Occipital lobe (tissue), 2 donors: ENCODE measurements around the gene TXNL4B. TPM values are rescaled to one million over a fixed set of nuclear protein-coding genes. Genes with fewer than 3 reads are reported as not detected.
"Not testable (repeated sequence)": the region's sequence is repeated elsewhere in the genome, so short reads cannot be mapped to it uniquely, and the experiment has no call there.

Experiments used
- DNase-seq: peaks from one replicate; lab custom pipeline; 2025; lab: John Stamatoyannopoulos, UW
- total RNA-seq: library from RNA; depleted of rRNA; stranded (reverse); fragments of >200 nt; gene quantifications from one replicate; pipeline ENCODE4 v1.2.3, GENCODE V29; 2014

The TXNL4B gene
- total RNA-seq, 1 donor from 2014 or later = 10.6 TPM

- peak; percentile 17 for DNase-seq
These were observed 19.7 kb downstream of the TXNL4B start for GRCh38 chr16:72073560-72074230.

GRCh38 chr16:72072514-72073342, 20.7 kb downstream of the TXNL4B start:
- no peak for DNase-seq

- no peak for DNase-seq
These were observed 24.5 kb downstream of the TXNL4B start for GRCh38 chr16:72068930-72069329.

GRCh38 chr16:72066747-72067146, 26.7 kb downstream of the TXNL4B start:
- DNase-seq = no peak

GRCh38 chr16:72064361-72064894, 29.0 kb downstream of the TXNL4B start:
- no peak for DNase-seq

- no peak for DNase-seq
These were observed 31.9 kb downstream of the TXNL4B start for GRCh38 chr16:72061564-72061963.

- DNase-seq = no peak
These were observed 33.0 kb downstream of the TXNL4B start for GRCh38 chr16:72060405-72060804.

- DNase-seq = not testable (repeated sequence)
These were observed 34.4 kb downstream of the TXNL4B start for GRCh38 chr16:72059060-72059459.

GRCh38 chr16:72057313-72057712, 36.1 kb downstream of the TXNL4B start:
- DNase-seq = not testable (repeated sequence)

- no peak for DNase-seq
These were observed 37.5 kb downstream of the TXNL4B start for GRCh38 chr16:72055911-72056310.

- DNase-seq = not testable (repeated sequence)
These were observed 39.1 kb downstream of the TXNL4B start, which contains the start of gene HP for GRCh38 chr16:72054254-72054847. Gene HP (plus strand): TSS chr16:72054505. CDS start chr16:72054653, 148 bp downstream.

GRCh38 chr16:72051818-72052217, 41.6 kb downstream of the TXNL4B start:
- DNase-seq = no peak

- DNase-seq = no peak
These were observed 42.5 kb downstream of the TXNL4B start for GRCh38 chr16:72050769-72051464.

- no peak for DNase-seq
These were observed 44.3 kb downstream of the TXNL4B start for GRCh38 chr16:72049110-72049509.

GRCh38 chr16:72044825-72045359, 48.5 kb downstream of the TXNL4B start:
- no peak for DNase-seq

GRCh38 chr16:72044296-72044695, 49.1 kb downstream of the TXNL4B start:
- no peak for DNase-seq

GRCh38 chr16:72043539-72043938, 49.9 kb downstream of the TXNL4B start:
- DNase-seq = no peak

GRCh38 chr16:72043058-72043457, 50.4 kb downstream of the TXNL4B start:
- DNase-seq = no peak

GRCh38 chr16:72042157-72042660, 51.2 kb downstream of the TXNL4B start:
- DNase-seq = no peak

- no peak for DNase-seq
These were observed 57.3 kb downstream of the TXNL4B start for GRCh38 chr16:72036098-72036497.
